ENCODE data around the gene ILK.

Gene ILK

GRCh38 chr11:6619004-6619745, 15.6 kb downstream of the ILK start, which contains the start of gene TPP1:
TSS of gene TPP1 (minus strand) at chr11:6619422. CDS start at chr11:6619400, 22 bp downstream.
- H3K36me3 ChIP-seq (ENCODE audit: control insufficient read depth in 5 of 5, insufficient read depth in 5 of 5, low read length in 5 of 5): peaks cover 0 to 49% (median 40%) of the 10 kb centered on the region in 5 donors
- peak within 1 kb of the TSS; percentile 86 to 97 (median 91) for H3K4me3 ChIP-seq (ENCODE audit: low read depth in 1 of 5, low read length in 5 of 5)
- peak within 1 kb of the TSS; percentile 72 to 98 (median 93) for H3K9ac ChIP-seq (ENCODE audit: low read length in 5 of 5)
- no peaks in the 10 kb centered on the region for H3K27me3 ChIP-seq (ENCODE audit: control insufficient read depth in 5 of 5, insufficient read depth in 4 of 5, low read length in 5 of 5)
- H3K27ac ChIP-seq (ENCODE audit: low read depth, low read length): peak within 1 kb of the TSS; percentile 92
- H3K4me1 ChIP-seq (ENCODE audit: control insufficient read depth in 5 of 5, insufficient read depth in 5 of 5, low read length in 5 of 5): peaks cover 11 to 29% (median 24%) of the 10 kb centered on the region in 5 donors
- H3K9me3 ChIP-seq (ENCODE audit: control insufficient read depth in 5 of 5, low read length in 5 of 5): no peaks in the 10 kb centered on the region

DNA sequence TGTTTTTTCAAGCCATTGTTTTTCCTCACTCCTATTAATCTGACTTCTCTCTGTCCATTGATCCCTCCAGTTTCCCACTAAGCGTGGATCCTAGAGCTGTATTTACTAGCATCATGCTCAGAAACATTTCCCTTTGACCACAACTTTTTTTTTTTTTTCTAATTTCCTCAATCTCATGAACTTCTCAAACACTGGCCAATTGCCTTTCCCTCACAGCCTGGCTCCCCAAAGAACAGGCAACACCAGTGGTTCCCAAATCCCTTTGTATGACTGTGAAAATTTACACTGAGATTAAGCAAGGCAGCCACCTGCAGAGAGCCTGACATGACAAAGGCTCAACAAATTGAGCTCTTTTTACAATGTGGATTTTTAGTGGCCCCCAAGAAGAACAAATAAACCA, 17.1 kb downstream of the ILK start:
- Histone ChIP-seq H3K36me3 (ENCODE audit: control insufficient read depth in 5 of 5, insufficient read depth in 5 of 5, low read length in 5 of 5) (peaks cover 0 to 49% (median 42%) of the 10 kb centered on the region in 5 donors), H3K4me3 (ENCODE audit: low read depth in 1 of 5, low read length in 5 of 5) (no peak overlapping the region), H3K9me3 (ENCODE audit: control insufficient read depth in 5 of 5, low read length in 5 of 5) (no peaks in the 10 kb centered on the region), H3K27me3 (ENCODE audit: control insufficient read depth in 5 of 5, insufficient read depth in 4 of 5, low read length in 5 of 5) (no peaks in the 10 kb centered on the region), H3K4me1 (ENCODE audit: control insufficient read depth in 5 of 5, insufficient read depth in 5 of 5, low read length in 5 of 5) (peaks cover 11 to 29% (median 24%) of the 10 kb centered on the region in 5 donors), H3K9ac (ENCODE audit: low read length in 5 of 5) (no peak overlapping the region), H3K27ac (ENCODE audit: low read depth, low read length) (peak overlapping the region; percentile 10)

- no peak overlapping the region for H3K27ac ChIP-seq (ENCODE audit: low read depth, low read length)
- no peaks in the 10 kb centered on the region for H3K9me3 ChIP-seq (ENCODE audit: control insufficient read depth in 5 of 5, low read length in 5 of 5)
- peaks cover 11 to 29% (median 24%) of the 10 kb centered on the region in 5 donors for H3K4me1 ChIP-seq (ENCODE audit: control insufficient read depth in 5 of 5, insufficient read depth in 5 of 5, low read length in 5 of 5)
- no peaks in the 10 kb centered on the region for H3K27me3 ChIP-seq (ENCODE audit: control insufficient read depth in 5 of 5, insufficient read depth in 4 of 5, low read length in 5 of 5)
- peaks cover 0 to 49% (median 42%) of the 10 kb centered on the region in 5 donors for H3K36me3 ChIP-seq (ENCODE audit: control insufficient read depth in 5 of 5, insufficient read depth in 5 of 5, low read length in 5 of 5)
- no peak overlapping the region for H3K9ac ChIP-seq (ENCODE audit: low read length in 5 of 5)
- no peak overlapping the region for H3K4me3 ChIP-seq (ENCODE audit: low read depth in 1 of 5, low read length in 5 of 5)
These were observed 18.2 kb downstream of the ILK start for GRCh38 chr11:6621711-6622211.

DNA sequence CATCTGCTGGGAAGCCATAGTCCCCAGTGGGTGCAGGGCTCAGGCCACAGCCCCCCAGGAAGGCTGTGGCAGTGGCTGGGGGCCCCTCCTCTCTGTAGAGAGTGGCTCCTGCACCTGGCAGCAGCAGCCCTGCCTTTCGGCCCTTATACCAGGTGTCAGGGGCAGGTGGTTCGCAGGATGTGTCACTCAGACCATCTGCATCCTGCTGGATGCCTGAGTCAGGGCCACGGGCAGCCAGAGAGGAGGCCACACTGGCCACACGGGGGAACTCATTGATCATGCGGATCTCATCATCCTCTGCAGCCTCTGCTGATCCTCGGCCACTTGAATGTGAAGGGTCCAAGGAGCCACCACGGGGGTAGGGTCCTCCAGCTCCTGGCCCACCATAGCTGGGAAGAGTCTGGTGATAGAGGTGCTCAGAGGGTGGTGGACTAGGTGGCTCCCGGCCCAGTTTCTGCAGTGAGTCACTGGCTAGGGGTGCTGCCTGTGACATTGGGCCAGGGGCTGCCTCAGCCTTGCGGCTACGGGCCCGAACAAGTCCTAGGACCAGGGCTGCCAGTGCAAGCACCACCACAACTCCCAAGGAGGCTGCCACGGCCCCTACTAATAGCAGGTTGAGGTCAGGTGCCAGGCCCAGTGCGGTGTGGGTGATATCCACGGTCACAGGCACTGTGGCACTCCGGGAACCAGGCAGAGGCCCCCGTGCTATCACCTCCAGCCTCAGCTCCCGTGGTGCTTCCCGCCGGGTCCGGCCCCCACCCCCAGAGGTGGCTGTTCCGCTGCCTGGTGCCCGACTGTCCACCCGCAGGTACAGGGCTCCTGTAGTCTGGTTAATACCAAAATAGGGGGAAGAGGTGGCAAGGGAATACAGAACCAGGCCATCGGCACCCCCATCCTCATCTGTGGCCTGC, 18.9 kb downstream of the ILK start:
- H3K4me1 ChIP-seq (ENCODE audit: control insufficient read depth in 5 of 5, insufficient read depth in 5 of 5, low read length in 5 of 5): peaks cover 11 to 24% (median 20%) of the 10 kb centered on the region in 5 donors
- no peak overlapping the region for H3K27ac ChIP-seq (ENCODE audit: low read depth, low read length)
- H3K27me3 ChIP-seq (ENCODE audit: control insufficient read depth in 5 of 5, insufficient read depth in 4 of 5, low read length in 5 of 5): no peaks in the 10 kb centered on the region
- H3K9ac ChIP-seq (ENCODE audit: low read length in 5 of 5): no peak overlapping the region
- no peak overlapping the region for H3K4me3 ChIP-seq (ENCODE audit: low read depth in 1 of 5, low read length in 5 of 5)
- H3K36me3 ChIP-seq (ENCODE audit: control insufficient read depth in 5 of 5, insufficient read depth in 5 of 5, low read length in 5 of 5): peaks cover 0 to 53% (median 45%) of the 10 kb centered on the region in 5 donors
- H3K9me3 ChIP-seq (ENCODE audit: control insufficient read depth in 5 of 5, low read length in 5 of 5): no peaks in the 10 kb centered on the region

DNA sequence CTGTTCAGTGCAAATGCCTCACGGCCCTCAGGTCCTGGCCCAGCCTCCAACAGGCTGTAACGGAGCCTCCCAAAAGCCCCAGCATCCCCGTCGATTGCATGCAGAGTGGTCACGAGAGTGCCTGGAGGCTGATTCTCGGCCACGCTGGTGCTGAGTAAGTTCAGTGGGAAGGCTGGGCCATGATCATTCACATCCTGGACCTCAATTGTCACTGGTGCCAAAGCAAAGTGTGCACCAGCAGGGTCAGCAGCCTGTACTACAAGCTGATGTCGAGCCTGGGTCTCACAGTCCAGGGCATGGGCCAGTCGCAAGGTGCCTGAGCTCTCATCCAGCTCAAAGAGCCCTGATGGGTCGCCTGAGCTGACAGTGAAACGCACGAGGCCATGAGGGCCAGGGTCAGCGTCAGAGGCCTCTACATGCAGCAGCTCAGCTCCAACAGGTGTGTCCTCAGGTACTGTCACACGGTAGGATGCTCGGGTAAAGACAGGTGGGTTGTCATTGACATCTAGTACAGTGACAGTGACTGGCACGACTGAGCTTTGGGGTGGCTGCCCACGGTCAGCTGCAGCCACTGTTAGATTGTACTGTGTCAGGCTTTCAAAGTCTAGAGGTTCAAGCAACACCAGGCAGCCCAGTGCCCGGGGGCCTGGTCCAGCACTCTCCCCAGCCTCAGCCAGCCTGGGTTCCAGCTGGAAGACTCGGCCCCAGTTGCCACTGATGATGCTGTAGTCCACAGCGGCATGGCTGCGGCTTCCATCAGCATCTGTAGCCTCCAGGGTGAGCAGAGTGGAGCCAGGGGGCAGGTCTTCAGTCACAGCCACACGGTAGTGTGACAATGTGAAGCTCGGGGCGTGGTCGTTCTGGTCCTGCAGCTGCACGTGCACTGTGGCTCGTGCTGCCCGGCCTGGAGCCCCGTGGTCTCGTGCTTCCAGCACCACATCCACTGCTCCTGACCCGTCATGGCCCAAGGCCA, 20.1 kb downstream of the ILK start:
- Histone ChIP-seq H3K27ac (ENCODE audit: low read depth, low read length) (no peak overlapping the region), H3K9me3 (ENCODE audit: control insufficient read depth in 5 of 5, low read length in 5 of 5) (no peaks in the 10 kb centered on the region), H3K36me3 (ENCODE audit: control insufficient read depth in 5 of 5, insufficient read depth in 5 of 5, low read length in 5 of 5) (peaks cover 0 to 59% (median 52%) of the 10 kb centered on the region in 5 donors), H3K9ac (ENCODE audit: low read length in 5 of 5) (no peak overlapping the region), H3K4me1 (ENCODE audit: control insufficient read depth in 5 of 5, insufficient read depth in 5 of 5, low read length in 5 of 5) (peaks cover 2 to 13% (median 9%) of the 10 kb centered on the region in 5 donors), H3K4me3 (ENCODE audit: low read depth in 1 of 5, low read length in 5 of 5) (no peak overlapping the region), H3K27me3 (ENCODE audit: control insufficient read depth in 5 of 5, insufficient read depth in 4 of 5, low read length in 5 of 5) (no peaks in the 10 kb centered on the region)

DNA sequence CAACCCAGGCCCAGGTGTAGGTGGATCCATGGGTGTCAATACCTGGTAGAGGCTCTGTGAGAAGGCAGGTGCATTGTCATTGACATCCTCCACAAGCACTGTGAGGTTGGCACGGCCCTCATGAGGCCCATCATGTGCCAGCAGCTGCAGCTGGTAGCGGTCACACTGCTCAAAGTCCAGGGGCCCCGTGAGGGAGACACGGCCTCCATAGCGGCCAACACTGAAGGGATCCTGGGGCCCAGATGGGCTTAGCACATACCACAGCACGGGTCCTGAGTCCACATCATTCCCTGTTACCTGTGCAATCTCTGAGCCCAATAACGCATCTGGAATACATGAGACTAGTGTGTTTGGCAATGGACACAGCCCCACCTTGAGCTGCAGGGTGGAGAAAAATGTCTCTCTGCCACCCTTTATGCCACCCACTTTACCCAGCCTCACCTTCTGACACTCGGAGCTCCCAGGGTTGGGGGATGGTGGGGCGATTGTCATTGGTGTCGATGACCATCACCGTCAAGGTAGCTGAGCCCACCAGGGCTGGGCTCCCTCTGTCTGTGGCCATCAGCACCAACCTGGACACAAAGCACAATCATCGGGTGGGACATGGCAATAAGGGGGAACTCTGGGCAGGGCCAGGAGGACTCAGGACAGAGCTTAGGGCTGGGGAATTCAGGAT, 21.7 kb downstream of the ILK start:
- Histone ChIP-seq H3K27me3 (ENCODE audit: control insufficient read depth in 5 of 5, insufficient read depth in 4 of 5, low read length in 5 of 5) (no peaks in the 10 kb centered on the region), H3K36me3 (ENCODE audit: control insufficient read depth in 5 of 5, insufficient read depth in 5 of 5, low read length in 5 of 5) (peaks cover 0 to 74% (median 66%) of the 10 kb centered on the region in 5 donors), H3K4me3 (ENCODE audit: low read depth in 1 of 5, low read length in 5 of 5) (no peak overlapping the region), H3K9me3 (ENCODE audit: control insufficient read depth in 5 of 5, low read length in 5 of 5) (no peaks in the 10 kb centered on the region), H3K9ac (ENCODE audit: low read length in 5 of 5) (no peak overlapping the region), H3K4me1 (ENCODE audit: control insufficient read depth in 5 of 5, insufficient read depth in 5 of 5, low read length in 5 of 5) (peaks cover 0 to 2% (median 0%) of the 10 kb centered on the region in 5 donors), H3K27ac (ENCODE audit: low read depth, low read length) (no peak overlapping the region)

DNA sequence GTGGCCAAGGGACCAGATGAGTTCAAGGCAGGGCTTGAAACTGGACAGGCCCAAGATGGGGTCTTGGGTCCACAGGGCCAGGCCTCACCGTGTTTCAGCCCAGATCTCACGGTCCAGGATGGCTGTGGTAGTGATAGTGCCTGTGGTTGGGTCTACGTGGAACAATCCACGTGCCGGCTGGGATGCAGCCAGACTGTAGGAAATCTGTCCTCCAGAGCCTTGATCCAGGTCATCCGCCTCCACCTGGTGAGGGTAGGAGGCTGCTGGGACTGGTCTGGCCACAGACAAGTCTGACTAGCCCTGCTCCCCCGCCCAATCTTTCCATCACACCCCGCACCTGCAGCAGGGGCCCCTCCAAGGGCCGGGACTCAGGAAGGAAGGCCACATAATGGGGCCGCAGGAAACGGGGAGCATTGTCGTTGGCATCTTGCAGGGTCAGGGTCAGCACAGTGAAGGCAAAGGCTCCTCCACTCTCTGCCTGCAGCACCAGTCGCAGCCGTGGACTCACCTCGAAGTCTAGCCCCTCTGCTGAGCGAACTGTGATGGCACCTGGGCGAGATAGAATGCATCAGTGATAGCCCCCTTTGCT, 22.4 kb downstream of the ILK start:
- Histone ChIP-seq H3K36me3 (ENCODE audit: control insufficient read depth in 5 of 5, insufficient read depth in 5 of 5, low read length in 5 of 5) (peaks cover 0 to 81% (median 69%) of the 10 kb centered on the region in 5 donors), H3K4me3 (ENCODE audit: low read depth in 1 of 5, low read length in 5 of 5) (no peak overlapping the region), H3K27me3 (ENCODE audit: control insufficient read depth in 5 of 5, insufficient read depth in 4 of 5, low read length in 5 of 5) (no peaks in the 10 kb centered on the region), H3K4me1 (ENCODE audit: control insufficient read depth in 5 of 5, insufficient read depth in 5 of 5, low read length in 5 of 5) (peaks cover 0 to 2% (median 0%) of the 10 kb centered on the region in 5 donors), H3K9me3 (ENCODE audit: control insufficient read depth in 5 of 5, low read length in 5 of 5) (no peaks in the 10 kb centered on the region), H3K9ac (ENCODE audit: low read length in 5 of 5) (no peak overlapping the region), H3K27ac (ENCODE audit: low read depth, low read length) (no peak overlapping the region)

DNA sequence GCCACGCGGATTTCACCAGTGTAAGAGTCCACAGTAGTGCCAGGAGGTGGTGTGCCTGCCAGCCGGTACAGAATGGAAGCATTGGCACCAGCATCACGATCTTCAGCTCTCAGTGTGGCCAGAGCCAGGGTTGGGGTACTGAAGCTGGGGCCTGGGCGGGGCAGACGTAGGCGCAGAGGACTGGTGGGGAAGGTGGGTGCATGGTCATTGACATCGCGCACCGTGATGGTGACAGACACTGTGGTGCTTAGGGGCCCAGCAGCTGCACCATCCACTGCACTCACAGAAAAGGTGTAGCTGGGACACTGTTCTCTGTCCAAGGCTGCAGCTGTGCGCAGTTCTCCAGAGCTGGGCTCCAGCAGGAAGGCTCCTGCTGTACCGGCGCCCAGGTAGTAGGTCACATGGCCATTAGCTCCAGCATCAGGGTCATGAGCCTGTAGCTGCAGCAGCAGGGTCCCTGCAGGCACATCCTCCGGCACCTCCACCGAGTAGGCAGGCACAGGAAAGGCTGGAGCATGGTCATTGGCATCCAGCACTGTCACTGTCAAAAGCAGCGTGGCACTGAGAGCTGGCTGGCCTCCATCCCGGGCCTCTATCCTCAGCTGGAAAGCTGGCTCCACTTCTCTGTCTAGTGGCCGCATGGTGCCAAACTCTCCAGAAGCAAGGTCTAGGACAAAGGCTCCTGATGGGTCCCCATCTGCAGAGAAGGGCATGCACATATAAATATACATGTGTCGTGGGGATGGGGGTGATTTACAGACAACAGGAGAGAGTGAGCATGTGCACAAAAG, 23.6 kb downstream of the ILK start:
- Histone ChIP-seq H3K9me3 (ENCODE audit: control insufficient read depth in 5 of 5, low read length in 5 of 5) (no peaks in the 10 kb centered on the region), H3K9ac (ENCODE audit: low read length in 5 of 5) (no peak overlapping the region), H3K27ac (ENCODE audit: low read depth, low read length) (no peak overlapping the region), H3K36me3 (ENCODE audit: control insufficient read depth in 5 of 5, insufficient read depth in 5 of 5, low read length in 5 of 5) (peaks cover 0 to 90% (median 82%) of the 10 kb centered on the region in 5 donors), H3K4me1 (ENCODE audit: control insufficient read depth in 5 of 5, insufficient read depth in 5 of 5, low read length in 5 of 5) (peaks cover 0 to 2% (median 0%) of the 10 kb centered on the region in 5 donors), H3K27me3 (ENCODE audit: control insufficient read depth in 5 of 5, insufficient read depth in 4 of 5, low read length in 5 of 5) (no peaks in the 10 kb centered on the region), H3K4me3 (ENCODE audit: low read depth in 1 of 5, low read length in 5 of 5) (no peak overlapping the region)
